WERI-Rb-1 (cell line): ENCODE measurements around the gene ZCCHC2.
A peak's percentile ranks its signal among the peaks of the same experiment; 100 is the strongest.

Experiments
- DNase-seq: peaks from one replicate; pipeline ENCODE4 v3.0.0-alpha.2; 2020
- H3K27ac ChIP-seq: fragments of 250-450 bp; sonication (Bioruptor Pico); 2 replicates; pipeline ENCODE4 v1.5.1; 2020; ENCODE audit warnings: mild to moderate bottlenecking, moderate library complexity
- H3K27me3 ChIP-seq: fragments of 250-450 bp; sonication (Bioruptor Pico); 2 replicates; pipeline ENCODE4 v1.5.1; 2021; ENCODE audit warnings: mild to moderate bottlenecking, low read depth, moderate library complexity; ENCODE audit not compliant: insufficient read depth, severe bottlenecking
- H3K36me3 ChIP-seq: fragments of 250-450 bp; sonication (Bioruptor Pico); 2 replicates; pipeline ENCODE4 v1.5.1; 2020; ENCODE audit warnings: mild to moderate bottlenecking, moderate library complexity
- H3K4me3 ChIP-seq: 2 replicates; pipeline ENCODE4 v1.5.1; 2011; ENCODE audit warnings: low read depth, mild to moderate bottlenecking, control low read depth, low read length
- H3K9me3 ChIP-seq: fragments of 250-450 bp; sonication (Bioruptor Pico); 2 replicates; pipeline ENCODE4 v1.5.1; 2021; ENCODE audit warnings: mild to moderate bottlenecking, moderate library complexity; ENCODE audit not compliant: severe bottlenecking
- TF ChIP-seq, protein P1 (sequence below): IDR thresholded peaks from 2 replicates; pipeline ENCODE4 v1.5.1; 2011; ENCODE audit warnings: low read depth, mild to moderate bottlenecking, control low read depth, inconsistent platforms, low read length

The ZCCHC2 gene

DNA sequence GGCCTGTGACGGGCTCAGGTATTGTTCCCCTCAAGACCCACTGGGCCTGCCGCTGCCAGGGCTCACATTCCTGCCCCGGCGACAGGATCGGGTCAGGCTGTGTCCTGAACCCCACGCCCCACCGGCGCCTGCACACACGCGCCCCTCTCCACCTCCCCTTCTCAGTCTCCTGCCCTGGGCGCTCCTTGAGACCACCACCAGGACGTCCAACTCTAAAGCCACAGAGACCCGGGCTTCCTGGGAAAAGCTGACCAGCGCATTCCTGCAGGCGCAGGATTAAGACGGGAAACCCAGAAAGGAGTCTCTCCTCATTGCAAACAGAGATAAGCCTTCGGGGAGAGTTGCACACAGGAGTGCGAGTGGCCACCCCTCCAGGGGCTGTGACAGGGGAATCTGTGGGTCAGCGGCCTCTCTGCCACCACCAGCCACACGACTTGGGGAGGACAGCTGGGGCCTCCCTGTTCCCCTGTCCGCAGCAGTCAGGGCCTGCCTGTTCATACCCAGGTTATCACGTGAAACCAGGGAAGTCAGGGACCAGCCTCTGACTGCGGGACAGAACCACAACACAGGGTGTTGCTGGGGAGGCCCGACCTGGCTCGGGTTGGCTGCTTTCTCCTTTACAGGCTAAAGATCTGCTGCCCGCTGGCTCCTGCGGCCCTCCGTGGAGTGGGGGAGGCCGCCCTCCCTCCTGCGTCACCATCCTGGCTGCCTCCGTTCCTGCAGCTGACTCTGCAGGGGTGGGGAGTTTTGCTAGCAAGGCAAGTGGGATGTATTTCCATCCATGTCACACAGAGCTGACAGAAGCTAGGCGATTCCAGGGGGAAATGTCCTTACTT, 88.8 kb downstream of the ZCCHC2 start:
- TF ChIP-seq, protein P1, sequence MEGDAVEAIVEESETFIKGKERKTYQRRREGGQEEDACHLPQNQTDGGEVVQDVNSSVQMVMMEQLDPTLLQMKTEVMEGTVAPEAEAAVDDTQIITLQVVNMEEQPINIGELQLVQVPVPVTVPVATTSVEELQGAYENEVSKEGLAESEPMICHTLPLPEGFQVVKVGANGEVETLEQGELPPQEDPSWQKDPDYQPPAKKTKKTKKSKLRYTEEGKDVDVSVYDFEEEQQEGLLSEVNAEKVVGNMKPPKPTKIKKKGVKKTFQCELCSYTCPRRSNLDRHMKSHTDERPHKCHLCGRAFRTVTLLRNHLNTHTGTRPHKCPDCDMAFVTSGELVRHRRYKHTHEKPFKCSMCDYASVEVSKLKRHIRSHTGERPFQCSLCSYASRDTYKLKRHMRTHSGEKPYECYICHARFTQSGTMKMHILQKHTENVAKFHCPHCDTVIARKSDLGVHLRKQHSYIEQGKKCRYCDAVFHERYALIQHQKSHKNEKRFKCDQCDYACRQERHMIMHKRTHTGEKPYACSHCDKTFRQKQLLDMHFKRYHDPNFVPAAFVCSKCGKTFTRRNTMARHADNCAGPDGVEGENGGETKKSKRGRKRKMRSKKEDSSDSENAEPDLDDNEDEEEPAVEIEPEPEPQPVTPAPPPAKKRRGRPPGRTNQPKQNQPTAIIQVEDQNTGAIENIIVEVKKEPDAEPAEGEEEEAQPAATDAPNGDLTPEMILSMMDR = no peak
- no peaks in the 10 kb centered on the region for H3K36me3 ChIP-seq
- H3K27me3 ChIP-seq = no peaks in the 10 kb centered on the region
- peak; percentile 25 for DNase-seq
- peak overlapping the region; percentile 53 for H3K4me3 ChIP-seq
- H3K27ac ChIP-seq = peak overlapping the region; percentile 60
- peaks cover 5% of the 10 kb centered on the region for H3K9me3 ChIP-seq

DNA sequence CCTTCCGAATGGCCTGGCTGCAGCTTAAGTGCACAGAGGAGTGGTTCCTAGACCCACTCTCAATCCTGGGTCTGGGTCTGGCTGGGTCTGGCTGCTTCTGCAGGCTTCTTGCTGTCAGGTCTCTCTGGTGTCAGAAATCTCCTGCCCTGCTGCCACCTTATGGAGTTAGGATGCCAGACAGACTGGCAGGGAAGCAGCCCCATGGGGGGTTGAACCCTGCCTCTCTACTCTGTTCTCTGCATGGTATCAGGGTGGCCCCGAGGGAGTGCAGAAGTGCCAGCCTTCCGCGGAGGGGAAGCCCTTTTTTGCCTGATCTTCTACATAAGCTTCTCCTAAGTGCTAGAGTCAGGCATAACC, 89.4 kb downstream of the ZCCHC2 start:
- no peak for DNase-seq
- Histone ChIP-seq H3K36me3 (no peaks in the 10 kb centered on the region), H3K27ac (no peak overlapping the region), H3K9me3 (peaks cover 5% of the 10 kb centered on the region), H3K27me3 (no peaks in the 10 kb centered on the region), H3K4me3 (no peak overlapping the region)
- TF ChIP-seq, protein P1 = no peak

DNA sequence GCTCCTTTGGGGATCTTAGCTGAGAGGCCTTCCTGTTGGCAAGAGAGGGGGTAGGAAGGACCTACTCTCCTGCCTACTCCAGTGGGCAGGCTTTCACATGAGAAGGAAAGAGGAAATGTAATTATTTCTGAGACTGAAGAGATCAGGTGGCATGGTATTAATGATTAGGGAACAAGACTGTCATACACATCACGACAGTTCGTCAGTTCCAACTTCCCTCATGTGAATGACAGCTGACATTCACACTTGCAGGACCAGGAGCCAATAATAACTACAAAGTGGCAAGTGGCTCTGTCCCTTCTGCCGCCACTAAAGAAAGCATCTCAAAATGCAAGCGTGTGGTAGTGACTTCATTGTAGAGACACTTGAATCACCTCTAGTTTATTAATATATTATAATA, 90.0 kb downstream of the ZCCHC2 start:
- H3K27ac ChIP-seq = no peak overlapping the region
- H3K36me3 ChIP-seq = no peaks in the 10 kb centered on the region
- no peaks in the 10 kb centered on the region for H3K27me3 ChIP-seq
- peaks cover 5% of the 10 kb centered on the region for H3K9me3 ChIP-seq
- H3K4me3 ChIP-seq = no peak overlapping the region
- TF ChIP-seq, protein P1 = no peak
- no peak for DNase-seq

DNA sequence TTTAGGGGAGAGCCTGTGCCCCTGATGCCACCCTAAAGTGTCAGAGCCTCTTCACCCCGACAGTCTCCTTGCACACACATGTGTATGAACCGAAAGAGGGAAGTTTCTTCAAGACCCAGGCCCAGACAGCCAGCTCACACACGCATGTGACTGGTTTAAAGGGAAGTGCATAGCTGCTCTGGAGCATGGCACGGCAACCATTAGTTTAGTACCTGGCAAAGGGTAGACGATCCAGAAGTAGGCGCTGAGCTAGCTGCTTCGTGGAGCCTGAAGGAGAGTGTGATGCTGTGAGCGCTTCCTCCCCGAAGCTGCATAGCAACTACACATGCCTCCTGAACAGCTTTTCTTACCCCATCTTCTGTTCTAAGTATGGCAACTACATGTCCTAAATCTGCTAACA, 91.7 kb downstream of the ZCCHC2 start:
- no peak overlapping the region for H3K27ac ChIP-seq
- no peak overlapping the region for H3K4me3 ChIP-seq
- H3K9me3 ChIP-seq = no peaks in the 10 kb centered on the region
- TF ChIP-seq, protein P1 = no peak
- no peak for DNase-seq
- H3K27me3 ChIP-seq = no peaks in the 10 kb centered on the region
- no peaks in the 10 kb centered on the region for H3K36me3 ChIP-seq

DNA sequence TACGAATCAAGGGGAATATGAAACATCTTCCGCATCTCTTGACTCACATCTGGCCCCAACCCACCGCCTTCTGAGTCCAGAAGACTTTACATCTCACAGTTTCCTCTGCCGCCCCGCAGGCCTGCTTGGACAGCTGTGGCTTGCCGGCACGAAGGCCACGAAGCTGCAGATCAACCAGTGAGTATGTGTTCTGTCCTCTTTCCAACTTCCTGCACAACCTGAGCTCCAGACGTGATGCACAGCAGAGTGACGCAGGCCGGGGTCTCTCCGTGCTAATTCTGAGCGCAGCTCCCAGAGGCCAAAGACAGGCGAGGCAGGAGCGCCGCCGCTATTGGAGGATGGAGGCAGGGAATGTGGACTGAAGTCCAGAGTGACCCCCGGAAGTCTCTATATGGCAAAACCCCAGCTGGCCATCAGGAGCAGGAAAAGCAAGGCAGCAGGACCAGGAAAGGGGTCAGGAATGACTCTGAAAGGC, 93.5 kb downstream of the ZCCHC2 start:
- Histone ChIP-seq H3K9me3 (no peaks in the 10 kb centered on the region), H3K36me3 (no peaks in the 10 kb centered on the region), H3K27me3 (no peaks in the 10 kb centered on the region), H3K27ac (no peak overlapping the region), H3K4me3 (no peak overlapping the region)
- no peak for DNase-seq
- TF ChIP-seq, protein P1 = no peak
